ENCODE measurements around the gene RBM39. TPM values are rescaled to one million over a fixed set of nuclear protein-coding genes. Genes with fewer than 3 reads are reported as not detected.

The RBM39 gene
- total and polyA plus RNA-seq, 9 of the 15 experiments (the other 6 are each of a cell fraction or from before 2014, with no cell fraction given) = 143 to 319 (median 228) TPM

DNA sequence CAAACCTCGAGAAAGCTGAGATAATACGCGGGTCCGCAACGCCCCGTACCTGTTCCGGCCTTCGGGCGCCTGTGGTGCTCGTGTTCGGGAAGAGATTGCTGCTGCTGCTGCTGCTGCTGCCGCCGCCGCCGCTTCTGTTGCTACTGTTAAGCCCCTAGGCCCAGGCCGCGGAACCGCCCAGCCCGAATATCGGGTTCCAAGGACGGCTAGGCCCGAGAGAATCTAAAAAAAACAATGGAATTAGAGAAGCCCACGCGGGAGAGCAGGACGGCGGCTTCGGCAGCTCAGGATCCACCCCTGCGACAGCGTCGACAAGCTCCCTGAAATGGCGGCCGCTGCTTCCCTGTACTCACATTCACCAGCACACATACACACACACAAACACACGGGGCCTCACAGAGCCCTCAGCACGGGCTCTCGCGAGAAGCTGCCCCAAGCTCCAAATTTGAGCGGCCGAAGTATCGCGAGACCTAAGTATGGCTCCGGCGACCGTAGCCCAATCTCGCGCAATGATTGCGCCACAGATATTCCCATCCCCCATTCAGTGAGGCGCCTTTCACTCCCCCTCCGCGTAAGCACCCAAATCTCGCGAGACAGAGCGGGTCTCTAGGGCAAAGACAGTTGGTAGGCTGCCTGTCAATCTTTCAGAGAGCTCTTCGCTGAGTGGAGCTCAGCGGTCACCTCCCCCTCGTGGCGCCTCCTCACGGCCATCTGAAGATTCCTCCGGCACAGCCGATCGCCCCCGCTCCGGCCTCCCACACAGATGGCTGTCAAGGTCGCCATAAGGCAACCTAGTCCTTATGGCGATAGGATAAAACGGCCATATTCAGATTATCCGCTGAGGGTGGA lies at the start of gene RBM39 (continued):
- no peak for TF ChIP-seq JUN (IDR thresholded peaks at IDR 0.05; ENCODE audit: borderline replicate concordance, low read depth, low read length)
- TF ChIP-seq JUN (CRISPR knock-in tag; IDR thresholded peaks at IDR 0.05; ENCODE audit: borderline replicate concordance) = no peak
- TF ChIP-seq, protein P1, sequence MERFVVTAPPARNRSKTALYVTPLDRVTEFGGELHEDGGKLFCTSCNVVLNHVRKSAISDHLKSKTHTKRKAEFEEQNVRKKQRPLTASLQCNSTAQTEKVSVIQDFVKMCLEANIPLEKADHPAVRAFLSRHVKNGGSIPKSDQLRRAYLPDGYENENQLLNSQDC (CRISPR knock-in tag; IDR thresholded peaks at IDR 0.05) = peak; percentile 84
- peak; percentile 89 for TF ChIP-seq CBX1 (IDR thresholded peaks at IDR 0.05; ENCODE audit: low read depth)
- TF ChIP-seq ARHGAP35 (IDR thresholded peaks at IDR 0.05; ENCODE audit: partially characterized antibody) = peak; percentile 100
- TF ChIP-seq ZNF764 (CRISPR knock-in tag; IDR thresholded peaks at IDR 0.05; ENCODE audit: low read depth) = no peak
- peak; percentile 37; the same call in 1 of the 2 replicates for TF ChIP-seq TGIF2 (CRISPR knock-in tag; IDR thresholded peaks at IDR 0.05)
- peak; percentile 97 for TF ChIP-seq PRPF4 (IDR thresholded peaks at IDR 0.05; ENCODE audit: insufficient read depth, low read depth, low read length, poor library complexity, severe bottlenecking)
- TF ChIP-seq, protein P2, sequence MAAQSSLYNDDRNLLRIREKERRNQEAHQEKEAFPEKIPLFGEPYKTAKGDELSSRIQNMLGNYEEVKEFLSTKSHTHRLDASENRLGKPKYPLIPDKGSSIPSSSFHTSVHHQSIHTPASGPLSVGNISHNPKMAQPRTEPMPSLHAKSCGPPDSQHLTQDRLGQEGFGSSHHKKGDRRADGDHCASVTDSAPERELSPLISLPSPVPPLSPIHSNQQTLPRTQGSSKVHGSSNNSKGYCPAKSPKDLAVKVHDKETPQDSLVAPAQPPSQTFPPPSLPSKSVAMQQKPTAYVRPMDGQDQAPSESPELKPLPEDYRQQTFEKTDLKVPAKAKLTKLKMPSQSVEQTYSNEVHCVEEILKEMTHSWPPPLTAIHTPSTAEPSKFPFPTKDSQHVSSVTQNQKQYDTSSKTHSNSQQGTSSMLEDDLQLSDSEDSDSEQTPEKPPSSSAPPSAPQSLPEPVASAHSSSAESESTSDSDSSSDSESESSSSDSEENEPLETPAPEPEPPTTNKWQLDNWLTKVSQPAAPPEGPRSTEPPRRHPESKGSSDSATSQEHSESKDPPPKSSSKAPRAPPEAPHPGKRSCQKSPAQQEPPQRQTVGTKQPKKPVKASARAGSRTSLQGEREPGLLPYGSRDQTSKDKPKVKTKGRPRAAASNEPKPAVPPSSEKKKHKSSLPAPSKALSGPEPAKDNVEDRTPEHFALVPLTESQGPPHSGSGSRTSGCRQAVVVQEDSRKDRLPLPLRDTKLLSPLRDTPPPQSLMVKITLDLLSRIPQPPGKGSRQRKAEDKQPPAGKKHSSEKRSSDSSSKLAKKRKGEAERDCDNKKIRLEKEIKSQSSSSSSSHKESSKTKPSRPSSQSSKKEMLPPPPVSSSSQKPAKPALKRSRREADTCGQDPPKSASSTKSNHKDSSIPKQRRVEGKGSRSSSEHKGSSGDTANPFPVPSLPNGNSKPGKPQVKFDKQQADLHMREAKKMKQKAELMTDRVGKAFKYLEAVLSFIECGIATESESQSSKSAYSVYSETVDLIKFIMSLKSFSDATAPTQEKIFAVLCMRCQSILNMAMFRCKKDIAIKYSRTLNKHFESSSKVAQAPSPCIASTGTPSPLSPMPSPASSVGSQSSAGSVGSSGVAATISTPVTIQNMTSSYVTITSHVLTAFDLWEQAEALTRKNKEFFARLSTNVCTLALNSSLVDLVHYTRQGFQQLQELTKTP (IDR thresholded peaks at IDR 0.05; ENCODE audit: low read depth in 1 of 2, partially characterized antibody in 2 of 2) = peak in 1 of 2 experiments; percentile 40
- TF ChIP-seq, protein P3, sequence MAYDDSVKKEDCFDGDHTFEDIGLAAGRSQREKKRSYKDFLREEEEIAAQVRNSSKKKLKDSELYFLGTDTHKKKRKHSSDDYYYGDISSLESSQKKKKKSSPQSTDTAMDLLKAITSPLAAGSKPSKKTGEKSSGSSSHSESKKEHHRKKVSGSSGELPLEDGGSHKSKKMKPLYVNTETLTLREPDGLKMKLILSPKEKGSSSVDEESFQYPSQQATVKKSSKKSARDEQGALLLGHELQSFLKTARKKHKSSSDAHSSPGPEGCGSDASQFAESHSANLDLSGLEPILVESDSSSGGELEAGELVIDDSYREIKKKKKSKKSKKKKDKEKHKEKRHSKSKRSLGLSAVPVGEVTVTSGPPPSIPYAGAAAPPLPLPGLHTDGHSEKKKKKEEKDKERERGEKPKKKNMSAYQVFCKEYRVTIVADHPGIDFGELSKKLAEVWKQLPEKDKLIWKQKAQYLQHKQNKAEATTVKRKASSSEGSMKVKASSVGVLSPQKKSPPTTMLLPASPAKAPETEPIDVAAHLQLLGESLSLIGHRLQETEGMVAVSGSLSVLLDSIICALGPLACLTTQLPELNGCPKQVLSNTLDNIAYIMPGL (CRISPR knock-in tag; IDR thresholded peaks at IDR 0.05) = no peak
- TF ChIP-seq ZNF263 (CRISPR knock-in tag; IDR thresholded peaks at IDR 0.05; ENCODE audit: borderline replicate concordance) = peak; percentile 54
- TF ChIP-seq, protein P4, sequence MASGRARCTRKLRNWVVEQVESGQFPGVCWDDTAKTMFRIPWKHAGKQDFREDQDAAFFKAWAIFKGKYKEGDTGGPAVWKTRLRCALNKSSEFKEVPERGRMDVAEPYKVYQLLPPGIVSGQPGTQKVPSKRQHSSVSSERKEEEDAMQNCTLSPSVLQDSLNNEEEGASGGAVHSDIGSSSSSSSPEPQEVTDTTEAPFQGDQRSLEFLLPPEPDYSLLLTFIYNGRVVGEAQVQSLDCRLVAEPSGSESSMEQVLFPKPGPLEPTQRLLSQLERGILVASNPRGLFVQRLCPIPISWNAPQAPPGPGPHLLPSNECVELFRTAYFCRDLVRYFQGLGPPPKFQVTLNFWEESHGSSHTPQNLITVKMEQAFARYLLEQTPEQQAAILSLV (tag; IDR thresholded peaks at IDR 0.05) = peak; percentile 90
- peak; percentile 78 for TF ChIP-seq SP2 (IDR thresholded peaks at IDR 0.05; ENCODE audit: extremely low read depth, low read depth, low read length, poor library complexity, severe bottlenecking)
- peak; percentile 98 for TF ChIP-seq NEUROD1 (IDR thresholded peaks at IDR 0.05; ENCODE audit: borderline replicate concordance, low read depth, low read length, partially characterized antibody)
- TF ChIP-seq NONO (IDR thresholded peaks at IDR 0.05; ENCODE audit: low read depth in 2 of 2, low read length in 1 of 2) = peak in 1 of 2 experiments; percentile 52; a peak in 1 of 4 replicates
- peak; percentile 74 for TF ChIP-seq KDM5B (IDR thresholded peaks at IDR 0.05; ENCODE audit: insufficient replicate concordance, low read depth, low read length)
- TF ChIP-seq TAF9B (IDR thresholded peaks at IDR 0.05; ENCODE audit: partially characterized antibody) = peak; percentile 91
- TF ChIP-seq RCOR1 (IDR thresholded peaks at IDR 0.05; ENCODE audit: borderline replicate concordance in 1 of 2, low read depth in 2 of 2, low read length in 2 of 2) = peak in 1 of 2 experiments; percentile 61; a peak in 2 of 4 replicates
